Measurements from ENCODE around the gene WBP11. TPM values are rescaled to one million over a fixed set of nuclear protein-coding genes. Genes with fewer than 3 reads are reported as not detected.

The WBP11 gene
- total and polyA plus RNA-seq, 5 donors from 2014 or later = 50.7 to 119 (median 58.2) TPM

DNA sequence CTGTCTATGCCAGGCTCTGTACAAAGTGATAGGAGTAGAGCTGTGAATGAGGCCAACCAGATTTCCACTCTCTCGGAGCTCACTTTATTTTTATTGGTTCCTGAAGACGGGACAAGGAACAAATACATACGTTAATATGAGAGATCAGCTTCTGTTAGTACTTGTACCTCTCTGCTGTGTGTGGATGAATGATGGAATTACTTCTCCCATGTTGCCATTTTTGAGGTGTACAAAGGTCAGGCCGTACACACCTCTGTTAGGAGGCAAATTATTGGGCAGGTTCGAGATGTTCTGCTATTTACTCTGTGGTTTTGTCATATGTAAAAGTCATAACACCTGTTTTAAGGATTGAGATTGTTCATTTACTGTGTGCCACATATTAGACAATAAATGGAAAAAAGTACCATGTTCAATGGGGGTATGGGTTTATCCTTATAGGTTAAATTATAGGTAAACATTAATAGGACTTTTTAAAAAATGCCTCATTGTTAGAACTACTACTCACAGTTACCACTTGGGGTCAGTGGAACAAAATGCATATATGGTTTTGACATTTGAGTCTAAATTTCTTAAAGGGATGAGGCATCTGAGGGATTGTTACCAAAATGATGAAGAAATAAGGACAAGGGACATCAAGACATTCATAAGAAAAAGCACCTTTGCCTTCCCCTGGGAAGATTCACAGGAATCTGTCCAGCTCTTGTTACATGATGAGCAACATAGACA, 26.9 kb downstream of the WBP11 start:
- no peaks in the 10 kb centered on the region for H3K36me3 ChIP-seq (ENCODE audit: control insufficient read depth, insufficient read depth, low read length)
- H3K27me3 ChIP-seq (ENCODE audit: control insufficient read depth, insufficient read depth, low read length) = no peaks in the 10 kb centered on the region
- no peaks in the 10 kb centered on the region for H3K9me3 ChIP-seq (ENCODE audit: control insufficient read depth in 2 of 2, low read length in 2 of 2)
- Mint-ChIP-seq H3K4me3 (peak overlapping the region; percentile 66 to 100 (median 94)), H3K36me3 (no peaks in the 10 kb centered on the region), H3K4me1 (peaks cover 26 to 51% (median 38%) of the 10 kb centered on the region in 4 donors), H3K27me3 (peaks cover 5% of the 10 kb centered on the region), H3K27ac (peak overlapping the region in 2 of 3 donors; percentile 76 to 99), H3K9me3 (peaks cover 0 to 2% (median 0%) of the 10 kb centered on the region in 7 donors)
- peaks cover 41% of the 10 kb centered on the region for H3K4me1 ChIP-seq (ENCODE audit: control insufficient read depth, insufficient read depth, low read length, poor library complexity, severe bottlenecking)
- no peak overlapping the region for H3K4me3 ChIP-seq (ENCODE audit: low read depth, low read length)
- ATAC-seq (ENCODE audit: low read depth in 2 of 2) (no peak), DNase-seq (peak in 1 of 3 donors; percentile 48)
- no peak overlapping the region for H3K27ac ChIP-seq (ENCODE audit: insufficient read depth, low read length, poor library complexity, severe bottlenecking)

DNA sequence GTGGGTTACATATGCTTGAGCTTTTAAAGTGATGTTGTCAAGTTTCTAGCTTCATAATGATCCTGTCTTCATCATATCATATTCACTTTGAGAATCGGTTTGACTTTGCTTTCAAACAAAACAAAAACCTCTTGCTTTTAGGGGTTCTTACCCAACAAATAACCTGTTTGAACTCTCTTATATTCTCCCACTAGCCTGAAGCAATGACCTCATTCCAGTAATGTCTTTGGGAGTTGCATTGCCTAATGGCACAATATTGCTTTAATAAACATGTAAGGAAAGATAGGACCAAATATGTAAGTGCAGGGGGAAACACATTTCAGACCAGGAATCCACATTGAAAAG, 27.7 kb downstream of the WBP11 start:
- Histone ChIP-seq H3K36me3 (ENCODE audit: control insufficient read depth, insufficient read depth, low read length) (no peaks in the 10 kb centered on the region), H3K4me1 (ENCODE audit: control insufficient read depth, insufficient read depth, low read length, poor library complexity, severe bottlenecking) (peaks cover 45% of the 10 kb centered on the region), H3K4me3 (ENCODE audit: low read depth, low read length) (peak overlapping the region; percentile 97), H3K27ac (ENCODE audit: insufficient read depth, low read length, poor library complexity, severe bottlenecking) (peak overlapping the region; percentile 83), H3K9me3 (ENCODE audit: control insufficient read depth in 2 of 2, low read length in 2 of 2) (no peaks in the 10 kb centered on the region), H3K27me3 (ENCODE audit: control insufficient read depth, insufficient read depth, low read length) (no peaks in the 10 kb centered on the region)
- peaks cover 12% of the 10 kb centered on the region for H3K27me3 Mint-ChIP-seq
- peaks cover 0 to 2% (median 0%) of the 10 kb centered on the region in 7 donors for H3K9me3 Mint-ChIP-seq
- peaks cover 26 to 58% (median 41%) of the 10 kb centered on the region in 4 donors for H3K4me1 Mint-ChIP-seq
- H3K27ac Mint-ChIP-seq = peak overlapping the region; percentile 98 to 99 (median 99)
- H3K36me3 Mint-ChIP-seq = no peaks in the 10 kb centered on the region
- DNase-seq (no peak), ATAC-seq (ENCODE audit: low read depth in 2 of 2) (no peak)
- peak overlapping the region; percentile 91 to 100 (median 98) for H3K4me3 Mint-ChIP-seq

DNA sequence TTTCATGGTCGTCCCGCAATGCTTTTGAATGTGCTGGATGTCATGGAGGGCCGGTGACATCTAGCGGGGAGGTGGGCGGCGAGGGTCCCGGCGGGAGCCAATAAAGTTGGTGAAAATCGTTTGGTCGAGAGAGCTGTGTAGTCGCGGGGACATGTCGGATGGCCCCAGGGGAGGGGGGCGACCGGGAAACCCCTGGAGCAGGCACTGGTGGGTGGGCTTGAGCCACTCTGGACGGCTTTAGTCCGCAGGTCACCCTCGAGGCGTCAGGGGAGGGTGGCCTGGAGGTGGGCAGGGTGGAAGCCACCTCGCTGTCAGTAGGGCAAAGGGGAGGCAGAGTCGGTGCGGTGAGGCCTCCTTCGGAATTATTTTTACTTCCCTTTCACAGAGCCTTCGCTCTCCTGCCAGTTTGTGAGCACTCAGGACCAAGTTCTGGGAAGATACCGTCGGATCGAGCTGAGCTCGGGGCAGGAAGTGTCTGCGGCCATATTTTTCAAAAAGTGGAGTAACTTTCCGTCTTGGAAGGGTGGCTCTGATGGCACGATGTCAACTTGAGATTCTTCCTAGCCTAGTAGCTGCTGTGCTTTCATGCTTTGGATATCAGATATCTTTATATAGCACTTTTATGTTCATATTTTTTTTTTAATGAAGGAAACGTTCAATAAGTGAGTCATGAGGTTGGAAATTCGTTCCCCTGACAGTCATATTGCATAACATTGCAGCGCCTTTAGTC, 28.2 kb downstream of the WBP11 start:
- no peaks in the 10 kb centered on the region for H3K27me3 ChIP-seq (ENCODE audit: control insufficient read depth, insufficient read depth, low read length)
- ATAC-seq (ENCODE audit: low read depth in 2 of 2) (no peak), DNase-seq (peak in 1 of 3 donors; percentile 47)
- H3K9me3 ChIP-seq (ENCODE audit: control insufficient read depth in 2 of 2, low read length in 2 of 2) = no peaks in the 10 kb centered on the region
- Mint-ChIP-seq H3K27ac (peak overlapping the region; percentile 98 to 99 (median 99)), H3K4me1 (peaks cover 25 to 58% (median 39%) of the 10 kb centered on the region in 4 donors), H3K36me3 (no peaks in the 10 kb centered on the region), H3K4me3 (peak overlapping the region; percentile 91 to 100 (median 98)), H3K27me3 (peaks cover 12% of the 10 kb centered on the region), H3K9me3 (peaks cover 0 to 2% (median 0%) of the 10 kb centered on the region in 7 donors)
- peak overlapping the region; percentile 83 for H3K27ac ChIP-seq (ENCODE audit: insufficient read depth, low read length, poor library complexity, severe bottlenecking)
- peak overlapping the region; percentile 97 for H3K4me3 ChIP-seq (ENCODE audit: low read depth, low read length)
- no peaks in the 10 kb centered on the region for H3K36me3 ChIP-seq (ENCODE audit: control insufficient read depth, insufficient read depth, low read length)
- H3K4me1 ChIP-seq (ENCODE audit: control insufficient read depth, insufficient read depth, low read length, poor library complexity, severe bottlenecking) = peaks cover 49% of the 10 kb centered on the region

DNA sequence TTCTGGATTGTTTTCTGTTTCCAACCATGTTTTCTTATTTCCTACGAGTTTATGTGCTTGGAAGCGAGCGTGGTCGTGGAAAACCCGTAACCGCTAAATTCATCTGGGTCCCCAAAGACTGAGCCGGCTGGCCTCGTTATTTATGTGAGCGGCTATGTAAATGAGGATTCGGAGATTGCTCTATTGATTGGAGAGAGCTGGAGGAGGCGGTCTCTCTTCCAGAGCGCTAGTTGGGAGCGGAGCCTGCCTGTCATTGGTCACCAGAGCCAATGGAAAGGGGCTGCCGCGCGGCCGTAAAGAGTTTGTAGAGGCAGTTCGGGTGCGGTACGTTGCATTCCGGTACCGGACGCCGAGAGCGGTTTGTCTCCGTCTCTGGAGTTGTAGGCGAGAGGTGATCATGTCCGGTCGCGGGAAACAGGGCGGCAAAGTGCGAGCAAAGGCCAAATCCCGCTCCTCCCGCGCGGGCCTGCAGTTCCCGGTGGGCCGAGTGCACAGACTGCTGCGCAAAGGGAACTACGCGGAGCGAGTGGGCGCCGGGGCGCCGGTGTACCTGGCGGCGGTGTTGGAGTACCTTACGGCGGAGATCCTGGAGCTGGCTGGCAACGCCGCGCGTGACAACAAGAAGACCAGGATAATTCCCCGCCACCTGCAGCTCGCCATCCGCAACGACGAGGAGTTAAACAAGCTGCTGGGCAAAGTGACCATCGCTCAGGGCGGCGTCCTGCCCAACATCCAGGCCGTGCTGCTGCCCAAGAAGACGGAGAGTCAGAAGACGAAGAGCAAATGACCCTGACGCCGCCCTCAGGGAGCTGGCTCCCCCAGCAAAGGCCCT, 29.0 kb downstream of the WBP11 start:
- no peaks in the 10 kb centered on the region for H3K36me3 ChIP-seq (ENCODE audit: control insufficient read depth, insufficient read depth, low read length)
- peak overlapping the region; percentile 83 for H3K27ac ChIP-seq (ENCODE audit: insufficient read depth, low read length, poor library complexity, severe bottlenecking)
- no peaks in the 10 kb centered on the region for H3K36me3 Mint-ChIP-seq
- peak overlapping the region; percentile 98 to 99 (median 99) for H3K27ac Mint-ChIP-seq
- H3K27me3 ChIP-seq (ENCODE audit: control insufficient read depth, insufficient read depth, low read length) = no peaks in the 10 kb centered on the region
- H3K4me1 Mint-ChIP-seq = peaks cover 25 to 58% (median 39%) of the 10 kb centered on the region in 4 donors
- no peaks in the 10 kb centered on the region for H3K9me3 ChIP-seq (ENCODE audit: control insufficient read depth in 2 of 2, low read length in 2 of 2)
- DNase-seq (peak; percentile 88 to 98 (median 91)), ATAC-seq (ENCODE audit: low read depth in 2 of 2) (peak; percentile 69 to 75)
- H3K4me3 Mint-ChIP-seq = peak overlapping the region; percentile 91 to 100 (median 98)
- peaks cover 0 to 2% (median 0%) of the 10 kb centered on the region in 7 donors for H3K9me3 Mint-ChIP-seq
- peak overlapping the region; percentile 97 for H3K4me3 ChIP-seq (ENCODE audit: low read depth, low read length)
- H3K4me1 ChIP-seq (ENCODE audit: control insufficient read depth, insufficient read depth, low read length, poor library complexity, severe bottlenecking) = peaks cover 49% of the 10 kb centered on the region
- peaks cover 7% of the 10 kb centered on the region for H3K27me3 Mint-ChIP-seq

DNA sequence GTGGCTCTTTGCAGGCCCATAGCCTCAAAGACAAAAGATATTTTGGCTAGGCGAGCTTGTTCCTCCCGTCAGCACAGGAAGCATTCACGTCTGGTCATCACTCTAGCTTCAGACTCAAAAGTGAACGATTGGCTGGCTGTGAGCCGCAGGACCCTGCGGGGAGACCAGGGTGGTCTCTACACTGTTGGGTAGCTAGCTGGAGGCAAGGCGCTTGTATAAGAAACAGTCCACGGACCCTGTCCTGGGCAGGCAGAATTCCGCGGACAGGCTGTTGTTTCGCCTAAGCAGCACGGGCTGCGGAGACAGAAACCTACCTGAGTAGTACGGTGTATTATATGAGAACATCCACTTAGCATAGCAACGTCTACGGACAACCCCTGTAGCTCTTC, 29.6 kb downstream of the WBP11 start:
- H3K27me3 Mint-ChIP-seq = peaks cover 7% of the 10 kb centered on the region
- no peaks in the 10 kb centered on the region for H3K36me3 ChIP-seq (ENCODE audit: control insufficient read depth, insufficient read depth, low read length)
- peaks cover 27 to 61% (median 42%) of the 10 kb centered on the region in 4 donors for H3K4me1 Mint-ChIP-seq
- DNase-seq = no peak
- H3K27me3 ChIP-seq (ENCODE audit: control insufficient read depth, insufficient read depth, low read length) = no peaks in the 10 kb centered on the region
- ATAC-seq (ENCODE audit: low read depth in 2 of 2) = peak; percentile 9 to 15
- peak overlapping the region; percentile 98 to 99 (median 99) for H3K27ac Mint-ChIP-seq
- H3K4me3 ChIP-seq (ENCODE audit: low read depth, low read length) = peak overlapping the region; percentile 97
- peaks cover 54% of the 10 kb centered on the region for H3K4me1 ChIP-seq (ENCODE audit: control insufficient read depth, insufficient read depth, low read length, poor library complexity, severe bottlenecking)
- H3K27ac ChIP-seq (ENCODE audit: insufficient read depth, low read length, poor library complexity, severe bottlenecking) = peak overlapping the region; percentile 83
- H3K4me3 Mint-ChIP-seq = peak overlapping the region; percentile 91 to 100 (median 98)
- peaks cover 0 to 2% (median 0%) of the 10 kb centered on the region in 7 donors for H3K9me3 Mint-ChIP-seq
- H3K36me3 Mint-ChIP-seq = no peaks in the 10 kb centered on the region
- H3K9me3 ChIP-seq (ENCODE audit: control insufficient read depth in 2 of 2, low read length in 2 of 2) = no peaks in the 10 kb centered on the region

- Histone ChIP-seq H3K9me3 (ENCODE audit: control insufficient read depth in 2 of 2, low read length in 2 of 2) (no peaks in the 10 kb centered on the region), H3K36me3 (ENCODE audit: control insufficient read depth, insufficient read depth, low read length) (peaks cover under 1% of the 10 kb centered on the region), H3K4me1 (ENCODE audit: control insufficient read depth, insufficient read depth, low read length, poor library complexity, severe bottlenecking) (peaks cover 62% of the 10 kb centered on the region), H3K27ac (ENCODE audit: insufficient read depth, low read length, poor library complexity, severe bottlenecking) (peak overlapping the region; percentile 83), H3K27me3 (ENCODE audit: control insufficient read depth, insufficient read depth, low read length) (no peaks in the 10 kb centered on the region), H3K4me3 (ENCODE audit: low read depth, low read length) (peak overlapping the region; percentile 97)
- H3K4me3 Mint-ChIP-seq = peak overlapping the region; percentile 91 to 100 (median 98)
- DNase-seq (no peak), ATAC-seq (ENCODE audit: low read depth in 2 of 2) (no peak)
- H3K27me3 Mint-ChIP-seq = peaks cover 7% of the 10 kb centered on the region
- H3K27ac Mint-ChIP-seq = peak overlapping the region in 2 of 3 donors; percentile 24 to 99
- peaks cover 26 to 69% (median 43%) of the 10 kb centered on the region in 4 donors for H3K4me1 Mint-ChIP-seq
- peaks cover under 1% of the 10 kb centered on the region for H3K36me3 Mint-ChIP-seq
- H3K9me3 Mint-ChIP-seq = peaks cover 0 to 2% (median 0%) of the 10 kb centered on the region in 7 donors
Observed at GRCh38 chr12:14772946-14773345, 30.3 kb downstream of the WBP11 start.

- peak; percentile 22 to 66 (median 63) for DNase-seq
- no peak for ATAC-seq (ENCODE audit: low read depth in 2 of 2)
- Mint-ChIP-seq H3K36me3 (peaks cover 13% of the 10 kb centered on the region), H3K27me3 (peaks cover 7% of the 10 kb centered on the region), H3K4me1 (peaks cover 31 to 77% (median 49%) of the 10 kb centered on the region in 4 donors), H3K4me3 (peak overlapping the region; percentile 91 to 100 (median 98)), H3K9me3 (peaks cover 0 to 11% (median 6%) of the 10 kb centered on the region in 7 donors), H3K27ac (peak overlapping the region; percentile 91 to 100 (median 91))
- Histone ChIP-seq H3K27me3 (ENCODE audit: control insufficient read depth, insufficient read depth, low read length) (no peaks in the 10 kb centered on the region), H3K27ac (ENCODE audit: insufficient read depth, low read length, poor library complexity, severe bottlenecking) (peak overlapping the region; percentile 100), H3K9me3 (ENCODE audit: control insufficient read depth in 2 of 2, low read length in 2 of 2) (peaks cover 1 to 4% of the 10 kb centered on the region in 2 experiments), H3K4me3 (ENCODE audit: low read depth, low read length) (peak overlapping the region; percentile 97), H3K4me1 (ENCODE audit: control insufficient read depth, insufficient read depth, low read length, poor library complexity, severe bottlenecking) (peaks cover 63% of the 10 kb centered on the region), H3K36me3 (ENCODE audit: control insufficient read depth, insufficient read depth, low read length) (peaks cover 13% of the 10 kb centered on the region)
Observed at GRCh38 chr12:14771651-14772137, 31.6 kb downstream of the WBP11 start.
